ENCODE results near the gene LCE3E. TPM values are rescaled to one million over a fixed set of nuclear protein-coding genes. Genes with fewer than 3 reads are reported as not detected.

Gene LCE3E
- polyA plus RNA-seq, result not detected in 2 replicates

GRCh38 chr1:152566681-152567080 is at the start of gene LCE3E:
Gene LCE3E, minus strand, starts transcription at chr1:152566780. Its CDS starts 572 bp downstream, at chr1:152566208.

GRCh38 chr1:152613511-152613910 is 46.9 kb upstream of the LCE3E start, which contains the start of gene LCE3B:
Gene LCE3B, plus strand, starts transcription at chr1:152613811. Its CDS starts 0 bp downstream, at chr1:152613811.

GRCh38 chr1:152599934-152600333 is 33.4 kb upstream of the LCE3E start, which contains the start of gene LCE3C:
Gene LCE3C, plus strand, starts transcription at chr1:152600234. Its CDS starts 498 bp downstream, at chr1:152600732.

GRCh38 chr1:152580433-152580832 is 13.9 kb upstream of the LCE3E start, which contains the start of gene LCE3D:
Gene LCE3D, minus strand, starts transcription at chr1:152580516. Its CDS starts 580 bp downstream, at chr1:152579936.

Other genes with a start within 250 kb of the LCE3E start
- gene FLG, start 241.5 kb downstream of the LCE3E start, polyA plus RNA-seq, result 0.13 TPM in 1 of 2 replicates, not detected in the other
- gene FLG2, start 206.8 kb downstream of the LCE3E start, polyA plus RNA-seq, result not detected in 2 replicates
- gene CRNN, start 152.5 kb downstream of the LCE3E start, polyA plus RNA-seq, result not detected in 2 replicates
- gene LCE5A, start 56.0 kb downstream of the LCE3E start, polyA plus RNA-seq, result not detected in 2 replicates
- gene CRCT1, start 52.3 kb downstream of the LCE3E start, polyA plus RNA-seq, result not detected in 2 replicates
- gene LCE3D, start 13.7 kb upstream of the LCE3E start, polyA plus RNA-seq, result not detected in 2 replicates
- gene LCE3C, start 33.5 kb upstream of the LCE3E start, polyA plus RNA-seq, result not detected in 2 replicates
- gene LCE3B, start 47.0 kb upstream of the LCE3E start, polyA plus RNA-seq, result not detected in 2 replicates
- not detected in 2 replicates for gene LCE3A, start 56.3 kb upstream of the LCE3E start, polyA plus RNA-seq
- not detected in 2 replicates for gene LCE2D, start 96.6 kb upstream of the LCE3E start, polyA plus RNA-seq
- not detected in 2 replicates for gene LCE2C, start 108.5 kb upstream of the LCE3E start, polyA plus RNA-seq
- not detected in 2 replicates for gene LCE2B, start 119.3 kb upstream of the LCE3E start, polyA plus RNA-seq
- not detected in 2 replicates for gene LCE2A, start 131.6 kb upstream of the LCE3E start, polyA plus RNA-seq
- gene LCE4A, start 141.4 kb upstream of the LCE3E start, polyA plus RNA-seq, result not detected in 2 replicates
- gene KPRP, start 191.2 kb upstream of the LCE3E start, polyA plus RNA-seq, result not detected in 2 replicates
- gene LCE1F, start 208.4 kb upstream of the LCE3E start, polyA plus RNA-seq, result not detected in 2 replicates
- not detected in 2 replicates for gene LCE1E, start 219.5 kb upstream of the LCE3E start, polyA plus RNA-seq
- not detected in 2 replicates for gene LCE1D, start 229.9 kb upstream of the LCE3E start, polyA plus RNA-seq
- not detected in 2 replicates for gene LCE1C, start 239.9 kb upstream of the LCE3E start, polyA plus RNA-seq
- gene LCE1B, start 245.2 kb upstream of the LCE3E start, polyA plus RNA-seq, result not detected in 2 replicates